WTC11 (cell line): ENCODE data around the gene CEACAM3.
"Not testable (repeated sequence)": the region's sequence is repeated elsewhere in the genome, so short reads cannot be mapped to it uniquely, and the experiment has no call there.

Source experiments
- CBFB ChIP-seq: sonication (generic); formaldehyde crosslinking; IDR thresholded peaks from 2 replicates; pipeline ENCODE4 v1.8.1; 2022; ENCODE audit warnings: mild to moderate bottlenecking, low read depth, missing genetic modification reagents
- CREM ChIP-seq: sonication (generic); formaldehyde crosslinking; IDR thresholded peaks from 2 replicates; pipeline ENCODE4 v1.8.1; 2022; ENCODE audit warnings: mild to moderate bottlenecking, missing genetic modification reagents, moderate library complexity
- ELF4 ChIP-seq: sonication (generic); formaldehyde crosslinking; IDR thresholded peaks from 2 replicates; pipeline ENCODE4 v1.8.1; 2022; ENCODE audit warnings: low read depth, mild to moderate bottlenecking, moderate library complexity, missing genetic modification reagents
- MAX ChIP-seq: sonication (generic); formaldehyde crosslinking; IDR thresholded peaks from 2 replicates; pipeline ENCODE4 v1.8.0; 2022; ENCODE audit warnings: mild to moderate bottlenecking, missing genetic modification reagents
- RORB ChIP-seq: fragments of 250-450 bp; sonication (Bioruptor Pico); IDR thresholded peaks from 2 replicates; pipeline ENCODE4 v1.9.0; 2021; ENCODE audit warnings: mild to moderate bottlenecking
- SMAD3 ChIP-seq: sonication (generic); formaldehyde crosslinking; IDR thresholded peaks from 2 replicates; pipeline ENCODE4 v1.8.0; 2022; ENCODE audit warnings: missing genetic modification reagents, mild to moderate bottlenecking, borderline replicate concordance
- TEAD1 ChIP-seq: sonication (generic); formaldehyde crosslinking; IDR thresholded peaks from 2 replicates; pipeline ENCODE4 v1.8.0; 2022; ENCODE audit warnings: mild to moderate bottlenecking, missing genetic modification reagents
- USF2 ChIP-seq: sonication (generic); formaldehyde crosslinking; IDR thresholded peaks from 2 replicates; pipeline ENCODE4 v1.8.1; 2023; ENCODE audit warnings: mild to moderate bottlenecking, missing genetic modification reagents, moderate library complexity
- TF ChIP-seq, protein P1 (sequence below): sonication (generic); formaldehyde crosslinking; IDR thresholded peaks from 2 replicates; pipeline ENCODE4 v1.8.1; 2022; ENCODE audit warnings: low read depth, mild to moderate bottlenecking, moderate library complexity, missing genetic modification reagents, borderline replicate concordance
- TF ChIP-seq, protein P2 (sequence below): fragments of 200-600 bp; IDR thresholded peaks from 2 replicates; pipeline ENCODE4 v1.8.0; 2022; ENCODE audit warnings: antibody characterized with exemption

DNA sequence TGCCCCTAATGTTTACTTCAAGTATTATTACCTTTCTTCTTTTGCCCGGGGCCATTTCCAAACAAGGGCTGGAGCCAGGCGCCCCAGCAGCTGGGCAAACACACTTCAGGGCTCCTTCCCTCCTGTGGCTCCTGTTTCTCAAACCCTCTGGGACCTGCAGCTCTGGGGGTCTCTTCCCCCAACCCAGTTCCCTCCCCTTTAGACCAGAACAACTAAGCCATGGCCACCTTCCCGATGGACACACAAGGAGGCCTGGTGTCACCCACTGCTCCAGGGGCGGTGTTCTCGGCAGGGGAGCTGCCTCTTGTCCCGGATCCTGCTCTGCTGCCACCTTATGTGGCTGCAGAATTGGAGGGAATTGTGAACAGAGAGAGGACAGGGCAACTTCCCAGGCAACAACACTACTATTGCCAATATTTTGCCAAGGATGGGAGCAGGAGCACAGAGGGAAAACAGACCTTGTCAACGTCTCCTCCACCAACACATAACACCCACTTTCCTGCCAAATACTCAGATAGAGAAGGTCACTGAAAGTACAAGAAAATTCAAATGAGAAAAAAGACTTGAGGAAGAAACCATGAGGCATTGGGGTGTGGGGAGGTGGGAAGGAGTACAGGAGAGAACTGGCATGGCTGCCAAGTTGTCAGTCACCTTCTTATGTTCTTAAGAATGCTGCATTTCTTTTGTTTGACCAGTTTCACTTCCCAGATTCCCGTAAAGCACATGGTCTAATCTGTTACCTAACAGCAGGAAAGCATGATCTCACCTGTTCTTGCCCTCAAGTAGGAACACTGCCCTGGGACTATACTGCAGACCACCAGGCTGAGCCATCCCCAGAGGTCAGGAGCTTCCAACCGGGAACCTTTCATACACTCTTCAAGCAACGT is 45.9 kb upstream of the CEACAM3 start:
- TF ChIP-seq, protein P1, sequence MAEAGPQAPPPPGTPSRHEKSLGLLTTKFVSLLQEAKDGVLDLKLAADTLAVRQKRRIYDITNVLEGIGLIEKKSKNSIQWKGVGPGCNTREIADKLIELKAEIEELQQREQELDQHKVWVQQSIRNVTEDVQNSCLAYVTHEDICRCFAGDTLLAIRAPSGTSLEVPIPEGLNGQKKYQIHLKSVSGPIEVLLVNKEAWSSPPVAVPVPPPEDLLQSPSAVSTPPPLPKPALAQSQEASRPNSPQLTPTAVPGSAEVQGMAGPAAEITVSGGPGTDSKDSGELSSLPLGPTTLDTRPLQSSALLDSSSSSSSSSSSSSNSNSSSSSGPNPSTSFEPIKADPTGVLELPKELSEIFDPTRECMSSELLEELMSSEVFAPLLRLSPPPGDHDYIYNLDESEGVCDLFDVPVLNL (CRISPR knock-in tag): not testable (repeated sequence)
- not testable (repeated sequence) for TF ChIP-seq MAX (CRISPR knock-in tag); ELF4; TEAD1 (CRISPR knock-in tag); CBFB (CRISPR knock-in tag); SMAD3 (CRISPR knock-in tag); USF2 (CRISPR knock-in tag); RORB (CRISPR knock-in tag); CREM (CRISPR knock-in tag)
- TF ChIP-seq, protein P2, sequence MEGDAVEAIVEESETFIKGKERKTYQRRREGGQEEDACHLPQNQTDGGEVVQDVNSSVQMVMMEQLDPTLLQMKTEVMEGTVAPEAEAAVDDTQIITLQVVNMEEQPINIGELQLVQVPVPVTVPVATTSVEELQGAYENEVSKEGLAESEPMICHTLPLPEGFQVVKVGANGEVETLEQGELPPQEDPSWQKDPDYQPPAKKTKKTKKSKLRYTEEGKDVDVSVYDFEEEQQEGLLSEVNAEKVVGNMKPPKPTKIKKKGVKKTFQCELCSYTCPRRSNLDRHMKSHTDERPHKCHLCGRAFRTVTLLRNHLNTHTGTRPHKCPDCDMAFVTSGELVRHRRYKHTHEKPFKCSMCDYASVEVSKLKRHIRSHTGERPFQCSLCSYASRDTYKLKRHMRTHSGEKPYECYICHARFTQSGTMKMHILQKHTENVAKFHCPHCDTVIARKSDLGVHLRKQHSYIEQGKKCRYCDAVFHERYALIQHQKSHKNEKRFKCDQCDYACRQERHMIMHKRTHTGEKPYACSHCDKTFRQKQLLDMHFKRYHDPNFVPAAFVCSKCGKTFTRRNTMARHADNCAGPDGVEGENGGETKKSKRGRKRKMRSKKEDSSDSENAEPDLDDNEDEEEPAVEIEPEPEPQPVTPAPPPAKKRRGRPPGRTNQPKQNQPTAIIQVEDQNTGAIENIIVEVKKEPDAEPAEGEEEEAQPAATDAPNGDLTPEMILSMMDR: not testable (repeated sequence)
